Mucosa of rectum (tissue), 2 donors: Measurements from ENCODE around the gene MRRF.

ENCODE experiments used
- H3K27ac ChIP-seq, 2 donors: one replicate each; pipeline ENCODE4 v1.7.0; 2013; ENCODE audit warnings: inconsistent platforms in 2 of 2, low read depth in 2 of 2, low read length in 2 of 2
- H3K27me3 ChIP-seq, 2 donors: one replicate each; pipeline ENCODE4 v1.7.0; 2013; ENCODE audit warnings: low read length in 2 of 2; ENCODE audit not compliant: control insufficient read depth in 2 of 2, insufficient read depth in 2 of 2
- H3K36me3 ChIP-seq, 2 donors: one replicate each; pipeline ENCODE4 v1.7.0; 2013; ENCODE audit warnings: low read length in 2 of 2; ENCODE audit not compliant: control insufficient read depth in 2 of 2, insufficient read depth in 2 of 2
- H3K4me1 ChIP-seq, 2 donors: one replicate each; pipeline ENCODE4 v1.7.0; 2013; ENCODE audit warnings: low read length in 2 of 2, mild to moderate bottlenecking in 1 of 2; ENCODE audit not compliant: control insufficient read depth in 2 of 2, insufficient read depth in 2 of 2
- H3K4me3 ChIP-seq, 2 donors: one replicate each; pipeline ENCODE4 v1.7.0; 2013; ENCODE audit warnings: low read length in 2 of 2
- H3K9ac ChIP-seq, 2 donors: one replicate each; pipeline ENCODE4 v1.7.0; 2013; ENCODE audit warnings: low read length in 2 of 2, low read depth in 1 of 2, mild to moderate bottlenecking in 1 of 2
- H3K9me3 ChIP-seq, 2 donors: one replicate each; pipeline ENCODE4 v1.7.0; 2013; ENCODE audit warnings: low read length in 2 of 2; ENCODE audit not compliant: control insufficient read depth in 2 of 2
- donor health status: healthy.
- donor health status: Normal muscosa, but diverticular disease.

MRRF gene

GRCh38 chr9:122377241-122378164 is 112.8 kb downstream of the MRRF start:
- no peaks in the 10 kb centered on the region for H3K27me3 ChIP-seq
- no peaks in the 10 kb centered on the region for H3K36me3 ChIP-seq
- peaks cover 19 to 20% of the 10 kb centered on the region in 2 donors for H3K4me1 ChIP-seq
- H3K9me3 ChIP-seq: no peaks in the 10 kb centered on the region
- H3K9ac ChIP-seq: no peak overlapping the region
- H3K4me3 ChIP-seq: no peak overlapping the region
- H3K27ac ChIP-seq: peak overlapping the region in 1 of 2 donors; percentile 35

DNA sequence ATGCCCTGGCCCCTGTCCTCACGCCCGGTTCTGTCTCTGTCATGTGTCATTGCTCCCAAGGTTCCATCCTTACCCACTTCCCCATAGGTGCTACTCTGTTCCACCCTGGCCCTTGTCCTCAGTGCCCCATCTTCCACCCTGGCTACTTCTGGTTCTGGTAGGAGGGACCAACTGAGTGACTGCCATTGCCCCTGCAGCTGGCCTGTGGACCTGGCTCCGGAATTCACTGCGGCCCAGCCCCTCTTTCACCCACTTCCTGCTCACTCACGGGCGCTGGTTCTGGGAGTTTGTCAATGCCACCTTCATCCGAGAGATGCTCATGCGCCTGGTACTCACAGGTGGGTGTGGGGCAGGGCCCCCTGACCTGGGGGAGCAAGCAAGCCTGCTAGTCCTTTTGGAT is 113.6 kb downstream of the MRRF start:
- no peak overlapping the region for H3K9ac ChIP-seq
- no peaks in the 10 kb centered on the region for H3K27me3 ChIP-seq
- H3K4me1 ChIP-seq: peaks cover 19 to 20% of the 10 kb centered on the region in 2 donors
- H3K9me3 ChIP-seq: no peaks in the 10 kb centered on the region
- H3K36me3 ChIP-seq: no peaks in the 10 kb centered on the region
- H3K27ac ChIP-seq: no peak overlapping the region
- H3K4me3 ChIP-seq: no peak overlapping the region

DNA sequence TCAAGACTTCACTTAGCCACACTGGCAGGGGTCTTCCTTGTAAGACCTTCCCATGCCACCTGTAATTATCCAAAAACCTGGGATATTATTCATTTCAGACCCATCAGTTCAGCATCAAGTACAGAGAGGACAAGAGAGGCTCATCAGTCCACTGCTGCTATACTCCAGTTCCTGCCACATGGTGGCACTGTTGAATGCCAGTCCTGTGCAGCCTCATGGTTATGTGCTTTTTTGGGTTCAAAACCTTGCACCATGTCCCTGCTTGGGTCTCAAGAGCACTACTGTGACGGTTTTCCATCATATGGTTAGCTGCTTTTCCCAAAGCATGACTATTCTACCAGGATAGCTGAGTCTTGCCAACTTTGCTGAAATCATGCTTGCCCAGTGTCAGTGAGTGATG is 114.7 kb downstream of the MRRF start:
- Histone ChIP-seq H3K36me3 (no peaks in the 10 kb centered on the region), H3K27me3 (no peaks in the 10 kb centered on the region), H3K9ac (no peak overlapping the region), H3K27ac (no peak overlapping the region), H3K9me3 (no peaks in the 10 kb centered on the region), H3K4me1 (peaks cover 19 to 20% of the 10 kb centered on the region in 2 donors), H3K4me3 (no peak overlapping the region)

GRCh38 chr9:122380293-122380692 is 115.6 kb downstream of the MRRF start:
- no peaks in the 10 kb centered on the region for H3K36me3 ChIP-seq
- H3K9ac ChIP-seq: no peak overlapping the region
- no peak overlapping the region for H3K27ac ChIP-seq
- H3K4me3 ChIP-seq: no peak overlapping the region
- peaks cover 17 to 18% of the 10 kb centered on the region in 2 donors for H3K4me1 ChIP-seq
- no peaks in the 10 kb centered on the region for H3K27me3 ChIP-seq
- no peaks in the 10 kb centered on the region for H3K9me3 ChIP-seq
